Activated naive CD4-positive, alpha-beta T cell treated with anti-CD3 and anti-CD28 coated beads, Interleukin-2, amount 10 ng/mL, durations not matched to agents 7 days and 5 days (primary cell): ENCODE results near the gene ABCC6.
"Not testable (repeated sequence)": the region's sequence is repeated elsewhere in the genome, so short reads cannot be mapped to it uniquely, and the experiment has no call there.

Experiments used
- CTCF ChIA-PET: fragments of 350-600 bp; sonication (Branson Sonifier 250); formaldehyde crosslinking; loops from one replicate; lab custom pipeline; 2021; ENCODE audit warnings: antibody characterized with exemption; lab: Charles Lee
- DNase-seq: peaks from one replicate; pipeline ENCODE4 v3.0.0-alpha.2; 2020
- H3K27ac Mint-ChIP-seq: one replicate; pipeline ENCODE4 v1.8.0; 2021; ENCODE audit warnings: mild to moderate bottlenecking, moderate library complexity, mixed read lengths
- H3K27me3 Mint-ChIP-seq: one replicate; pipeline ENCODE4 v1.8.0; 2021; ENCODE audit warnings: mild to moderate bottlenecking, mixed read lengths
- H3K36me3 Mint-ChIP-seq: one replicate; pipeline ENCODE4 v1.8.0; 2021; ENCODE audit warnings: mixed read lengths
- H3K4me1 Mint-ChIP-seq: one replicate; pipeline ENCODE4 v1.8.0; 2021; ENCODE audit warnings: mixed read lengths
- H3K4me3 Mint-ChIP-seq: one replicate; pipeline ENCODE4 v1.8.0; 2021; ENCODE audit warnings: mild to moderate bottlenecking, moderate library complexity, mixed read lengths
- H3K9me3 Mint-ChIP-seq: one replicate; pipeline ENCODE4 v1.8.0; 2021; ENCODE audit warnings: mixed read lengths

The ABCC6 gene

DNA sequence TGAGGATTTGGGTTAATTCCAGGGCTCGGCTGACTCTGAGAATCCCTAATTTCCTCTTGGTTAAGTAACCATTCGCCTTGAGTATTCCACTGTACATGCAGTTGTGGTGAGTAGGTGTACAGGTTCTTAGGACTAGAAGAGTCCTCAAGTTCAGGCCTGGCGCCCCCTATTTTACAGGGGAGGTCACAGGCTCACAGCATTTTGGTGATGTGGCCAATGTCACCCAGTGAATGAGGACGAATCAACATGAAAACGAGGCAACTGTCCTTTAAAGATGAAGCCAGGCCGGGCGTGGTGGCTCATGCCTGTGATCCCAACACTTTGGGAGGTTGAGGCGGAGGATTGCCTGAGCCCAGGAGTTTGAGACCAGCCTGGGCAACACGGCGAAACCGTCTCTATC, 55.4 kb downstream of the ABCC6 start:
- DNase-seq = no peak
- Mint-ChIP-seq H3K4me3 (no peak overlapping the region), H3K27me3 (peaks cover 2% of the 10 kb centered on the region), H3K27ac (no peak overlapping the region), H3K36me3 (no peaks in the 10 kb centered on the region), H3K9me3 (no peaks in the 10 kb centered on the region), H3K4me1 (no peaks in the 10 kb centered on the region)
- CTCF ChIA-PET = no interaction called here

DNA sequence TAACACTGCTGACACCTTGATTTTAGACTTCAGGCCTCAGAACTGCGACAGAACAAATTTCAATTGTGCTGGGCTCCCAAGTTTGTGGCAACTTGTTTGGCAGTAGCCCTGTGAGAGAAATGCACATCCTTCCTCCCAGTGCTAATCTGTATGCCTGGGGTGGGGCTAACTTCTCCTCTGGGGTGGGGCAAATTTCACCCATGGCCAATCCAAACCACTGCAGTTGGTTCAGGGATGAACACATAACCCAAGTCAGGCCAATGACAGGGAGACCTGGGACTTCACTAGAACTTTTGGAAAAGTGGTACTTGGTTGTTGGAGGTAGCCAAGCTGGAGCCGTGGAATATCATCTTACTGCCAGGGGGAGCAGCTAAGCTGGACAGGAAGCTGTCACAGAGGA, 56.3 kb downstream of the ABCC6 start:
- Mint-ChIP-seq H3K9me3 (no peaks in the 10 kb centered on the region), H3K4me1 (no peaks in the 10 kb centered on the region), H3K27me3 (peaks cover 7% of the 10 kb centered on the region), H3K4me3 (no peak overlapping the region), H3K27ac (no peak overlapping the region), H3K36me3 (no peaks in the 10 kb centered on the region)
- CTCF ChIA-PET = no interaction called here
- no peak for DNase-seq

GRCh38 chr16:16166085-16166484, 57.2 kb downstream of the ABCC6 start:
- no peak for DNase-seq
- CTCF ChIA-PET = no interaction called here
- H3K9me3 Mint-ChIP-seq = no peaks in the 10 kb centered on the region
- no peaks in the 10 kb centered on the region for H3K4me1 Mint-ChIP-seq
- H3K4me3 Mint-ChIP-seq = no peak overlapping the region
- H3K36me3 Mint-ChIP-seq = no peaks in the 10 kb centered on the region
- H3K27ac Mint-ChIP-seq = no peak overlapping the region
- peaks cover 7% of the 10 kb centered on the region for H3K27me3 Mint-ChIP-seq

DNA sequence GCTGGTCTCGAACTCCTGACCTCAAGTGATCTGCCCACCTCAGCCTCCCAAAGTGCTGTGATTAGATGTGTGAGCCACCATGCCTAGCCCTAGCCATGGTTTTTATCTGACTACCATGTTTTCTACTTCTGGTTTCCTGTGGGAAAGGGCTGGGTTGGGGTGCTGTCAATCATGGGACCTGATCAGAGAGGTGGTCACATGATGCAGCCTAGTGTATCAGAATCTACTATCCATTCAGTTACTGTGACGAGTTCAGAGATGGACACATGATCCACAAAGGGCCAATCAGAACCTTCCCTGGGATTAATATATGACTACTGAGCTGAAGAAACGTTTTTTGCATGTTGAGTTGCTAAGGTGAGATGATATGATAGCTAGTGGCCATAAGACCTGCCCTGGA, 59.1 kb downstream of the ABCC6 start:
- no peak overlapping the region for H3K4me3 Mint-ChIP-seq
- CTCF ChIA-PET = interaction anchor here (0.5 kb wide), 1 partner anchor 32 kb away, joined by 3 read pairs; no protein-coding TSS in a partner anchor
- H3K27ac Mint-ChIP-seq = no peak overlapping the region
- H3K9me3 Mint-ChIP-seq = peaks cover 3% of the 10 kb centered on the region
- H3K27me3 Mint-ChIP-seq = peaks cover 7% of the 10 kb centered on the region
- DNase-seq = no peak
- H3K36me3 Mint-ChIP-seq = no peaks in the 10 kb centered on the region
- H3K4me1 Mint-ChIP-seq = no peaks in the 10 kb centered on the region

GRCh38 chr16:16163571-16163970, 59.7 kb downstream of the ABCC6 start:
- no peaks in the 10 kb centered on the region for H3K36me3 Mint-ChIP-seq
- H3K27me3 Mint-ChIP-seq = peaks cover 7% of the 10 kb centered on the region
- no peak overlapping the region for H3K27ac Mint-ChIP-seq
- no peaks in the 10 kb centered on the region for H3K4me1 Mint-ChIP-seq
- CTCF ChIA-PET = no interaction called here
- no peak overlapping the region for H3K4me3 Mint-ChIP-seq
- peaks cover 9% of the 10 kb centered on the region for H3K9me3 Mint-ChIP-seq
- DNase-seq = no peak

GRCh38 chr16:16163109-16163508, 60.2 kb downstream of the ABCC6 start:
- CTCF ChIA-PET = interaction anchor here (1.0 kb wide), 1 partner anchor 342 kb away, joined by 3 read pairs; no protein-coding TSS in a partner anchor
- H3K9me3 Mint-ChIP-seq = peaks cover 14% of the 10 kb centered on the region

GRCh38 chr16:16162591-16162990, 60.7 kb downstream of the ABCC6 start:
- no peak overlapping the region for H3K27ac Mint-ChIP-seq

More at GRCh38 chr16:16163109-16163508, 60.2 kb downstream of the ABCC6 start:
- Mint-ChIP-seq H3K36me3 (no peaks in the 10 kb centered on the region), H3K4me3 (no peak overlapping the region), H3K4me1 (no peaks in the 10 kb centered on the region), H3K27me3 (peaks cover 7% of the 10 kb centered on the region), H3K27ac (no peak overlapping the region)
- no peak for DNase-seq

GRCh38 chr16:16161840-16162239, 61.5 kb downstream of the ABCC6 start:
- H3K27me3 Mint-ChIP-seq = peaks cover 12% of the 10 kb centered on the region
- H3K36me3 Mint-ChIP-seq, H3K27ac Mint-ChIP-seq, DNase-seq, H3K4me1 Mint-ChIP-seq, CTCF ChIA-PET, H3K4me3 Mint-ChIP-seq: not testable (repeated sequence)
- H3K9me3 Mint-ChIP-seq = peaks cover 15% of the 10 kb centered on the region

More at GRCh38 chr16:16162591-16162990, 60.7 kb downstream of the ABCC6 start:
- Mint-ChIP-seq H3K4me3 (no peak overlapping the region), H3K27me3 (peaks cover 7% of the 10 kb centered on the region), H3K9me3 (peaks cover 15% of the 10 kb centered on the region), H3K4me1 (no peaks in the 10 kb centered on the region), H3K36me3 (no peaks in the 10 kb centered on the region)
- CTCF ChIA-PET = interaction anchor here (1.0 kb wide), 1 partner anchor 341 kb away, joined by 3 read pairs; no protein-coding TSS in a partner anchor
- no peak for DNase-seq

DNA sequence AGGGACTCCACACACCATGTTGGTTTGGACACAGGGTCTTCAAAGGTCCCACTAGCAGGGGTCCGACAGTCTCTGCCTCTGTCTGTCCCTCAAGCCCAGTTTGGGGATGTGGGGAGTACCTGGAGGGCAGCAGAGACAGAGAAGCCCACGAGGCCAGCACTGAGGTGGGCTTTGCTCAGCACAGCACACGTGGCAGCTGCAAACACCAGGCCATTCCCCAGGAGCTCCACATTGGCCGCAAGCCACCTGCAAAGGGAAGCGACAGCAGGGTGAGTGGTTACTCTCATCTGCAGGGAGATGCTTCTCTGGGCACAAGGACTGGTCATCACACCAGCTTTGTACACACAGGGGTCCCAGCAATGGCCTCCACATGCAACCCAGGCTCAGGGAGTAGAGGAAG, 62.0 kb downstream of the ABCC6 start:
- no peak overlapping the region for H3K4me3 Mint-ChIP-seq
- H3K27me3 Mint-ChIP-seq = peaks cover 12% of the 10 kb centered on the region
- H3K27ac Mint-ChIP-seq = no peak overlapping the region
- CTCF ChIA-PET = no interaction called here
- no peaks in the 10 kb centered on the region for H3K36me3 Mint-ChIP-seq
- no peaks in the 10 kb centered on the region for H3K4me1 Mint-ChIP-seq
- peaks cover 15% of the 10 kb centered on the region for H3K9me3 Mint-ChIP-seq
- no peak for DNase-seq

DNA sequence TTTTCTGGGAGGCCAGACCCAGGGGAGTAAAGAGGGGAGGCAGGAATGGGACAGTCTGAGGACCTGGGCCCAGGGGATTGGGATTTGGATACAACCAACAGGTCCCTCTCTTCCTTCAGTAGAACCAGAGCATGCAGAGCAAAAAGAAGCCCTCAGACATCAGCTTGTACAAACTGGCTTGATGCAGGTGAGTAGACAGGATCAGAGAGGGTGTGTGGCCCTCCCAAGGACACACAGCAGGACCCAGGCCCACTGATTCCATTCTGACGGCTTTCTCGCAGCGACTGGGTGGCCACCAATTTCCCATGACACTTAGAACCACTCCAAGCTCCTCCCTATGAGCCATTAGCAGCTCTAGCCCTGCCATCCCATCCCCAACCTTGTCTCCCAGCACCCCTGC, 63.6 kb downstream of the ABCC6 start:
- no peaks in the 10 kb centered on the region for H3K4me1 Mint-ChIP-seq
- no peak for DNase-seq
- CTCF ChIA-PET = no interaction called here
- H3K27ac Mint-ChIP-seq = no peak overlapping the region
- no peaks in the 10 kb centered on the region for H3K36me3 Mint-ChIP-seq
- no peak overlapping the region for H3K4me3 Mint-ChIP-seq
- peaks cover 15% of the 10 kb centered on the region for H3K9me3 Mint-ChIP-seq
- peaks cover 12% of the 10 kb centered on the region for H3K27me3 Mint-ChIP-seq

DNA sequence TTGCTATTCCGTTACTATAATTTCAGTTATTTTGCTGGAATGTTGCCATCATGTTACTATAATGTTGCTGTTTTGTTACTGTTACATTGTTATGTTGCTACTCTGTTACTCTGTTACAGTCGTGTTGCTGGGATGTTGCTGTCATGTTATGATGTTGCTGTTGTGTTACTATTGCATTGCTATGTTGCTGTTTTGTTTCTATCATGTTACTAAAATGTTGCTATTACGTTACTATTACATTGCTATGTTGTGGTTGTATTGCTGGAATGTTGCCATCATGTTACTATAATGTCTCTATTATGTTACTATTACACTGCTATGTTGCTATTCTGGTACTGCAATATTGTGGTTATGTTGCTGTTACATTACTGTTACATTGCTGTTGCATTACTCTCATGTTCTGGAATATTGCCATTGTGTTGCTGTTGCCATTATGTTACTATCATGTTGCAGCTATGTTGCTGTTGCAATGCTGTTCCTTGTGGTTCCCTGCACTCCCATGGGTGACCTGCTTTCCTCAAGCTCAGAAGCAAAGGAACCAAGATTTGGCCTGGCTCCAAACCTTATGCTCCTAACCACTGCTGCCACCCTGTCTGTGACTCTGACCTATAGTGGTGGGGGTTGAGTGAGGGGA, 64.4 kb downstream of the ABCC6 start:
- CTCF ChIA-PET = no interaction called here
- Mint-ChIP-seq H3K36me3 (no peaks in the 10 kb centered on the region), H3K27ac (no peak overlapping the region), H3K4me3 (no peak overlapping the region), H3K27me3 (peaks cover 12% of the 10 kb centered on the region), H3K4me1 (no peaks in the 10 kb centered on the region), H3K9me3 (peaks cover 15% of the 10 kb centered on the region)
- DNase-seq = no peak

DNA sequence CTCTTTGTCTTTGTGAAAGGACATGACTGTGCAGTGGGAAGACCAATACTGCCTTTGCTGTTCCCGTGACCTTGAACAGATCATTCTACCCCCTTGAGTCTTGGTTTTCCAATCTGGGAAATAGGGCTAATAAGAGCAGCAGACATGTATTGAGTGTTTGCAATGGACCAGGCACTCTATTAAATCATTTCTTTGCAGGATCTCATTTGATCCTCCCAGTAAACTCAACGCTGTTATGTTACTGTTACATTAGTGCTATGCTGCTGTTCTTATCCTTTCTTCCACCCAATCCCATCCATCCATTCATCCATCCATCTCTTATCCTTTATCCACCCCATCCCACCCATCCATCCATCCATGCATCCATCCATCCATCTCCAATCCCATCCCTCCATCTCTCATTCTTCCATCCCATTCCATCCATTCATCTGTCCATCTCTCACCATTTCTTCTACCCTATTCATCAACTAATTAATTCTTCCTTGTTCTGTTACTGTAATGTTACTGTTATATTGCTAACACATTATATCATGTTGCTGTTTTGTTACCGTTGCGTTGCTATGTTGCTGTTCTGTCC, 65.1 kb downstream of the ABCC6 start:
- CTCF ChIA-PET = no interaction called here
- H3K27ac Mint-ChIP-seq = no peak overlapping the region

GRCh38 chr16:16157166-16157565, 66.1 kb downstream of the ABCC6 start:
- Mint-ChIP-seq H3K4me3 (no peak overlapping the region), H3K27me3 (peaks cover 5% of the 10 kb centered on the region), H3K4me1 (no peaks in the 10 kb centered on the region), H3K36me3 (no peaks in the 10 kb centered on the region), H3K9me3 (peaks cover 15% of the 10 kb centered on the region), H3K27ac (no peak overlapping the region)
- CTCF ChIA-PET = no interaction called here
- DNase-seq = no peak

More for the DNA sequence above, 65.1 kb downstream of the ABCC6 start:
- Mint-ChIP-seq H3K27me3 (peaks cover 12% of the 10 kb centered on the region), H3K9me3 (peaks cover 15% of the 10 kb centered on the region), H3K4me3 (no peak overlapping the region), H3K36me3 (no peaks in the 10 kb centered on the region), H3K4me1 (no peaks in the 10 kb centered on the region)
- no peak for DNase-seq

- H3K36me3 Mint-ChIP-seq = no peaks in the 10 kb centered on the region
- H3K27ac Mint-ChIP-seq = no peak overlapping the region
- no peak for DNase-seq
- no peak overlapping the region for H3K4me3 Mint-ChIP-seq
- H3K4me1 Mint-ChIP-seq = no peaks in the 10 kb centered on the region
- H3K27me3 Mint-ChIP-seq = peaks cover 5% of the 10 kb centered on the region
- CTCF ChIA-PET = no interaction called here
- peaks cover 15% of the 10 kb centered on the region for H3K9me3 Mint-ChIP-seq
Measured at GRCh38 chr16:16155234-16155633, 68.1 kb downstream of the ABCC6 start.

DNA sequence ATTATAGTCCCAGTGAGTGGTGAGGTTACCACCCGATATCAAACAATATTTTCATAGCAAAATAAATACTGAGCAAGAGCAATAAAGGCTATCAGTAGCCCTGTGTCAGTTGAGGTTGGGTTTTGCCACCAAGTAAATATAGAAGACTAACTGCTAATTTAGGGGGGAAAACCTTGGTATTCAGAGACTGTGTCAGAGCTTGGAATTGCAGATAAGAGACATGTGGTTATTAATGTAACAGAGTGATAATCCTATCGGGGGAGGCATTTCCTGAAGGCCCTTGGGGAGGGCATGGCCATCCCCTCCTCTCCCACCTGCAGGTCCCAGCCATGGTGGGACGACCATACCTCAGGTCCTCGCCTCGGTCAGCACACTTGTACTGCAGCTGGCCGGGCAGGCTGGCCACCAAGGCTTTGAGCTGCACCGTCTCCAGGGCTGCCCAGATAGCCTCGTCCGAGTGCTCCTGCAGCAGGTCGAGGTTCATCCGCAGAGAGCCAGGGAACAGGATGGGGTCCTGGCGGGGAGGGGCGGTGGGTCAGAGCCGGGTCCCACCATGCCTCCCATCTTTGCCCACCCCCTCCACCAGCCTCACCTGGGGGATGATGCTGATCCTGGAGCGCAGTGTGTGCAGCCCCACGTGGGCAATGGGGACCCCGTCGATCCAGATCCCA, 68.9 kb downstream of the ABCC6 start:
- Mint-ChIP-seq H3K4me1 (no peaks in the 10 kb centered on the region), H3K9me3 (peaks cover 11% of the 10 kb centered on the region), H3K36me3 (no peaks in the 10 kb centered on the region), H3K27me3 (peaks cover 5% of the 10 kb centered on the region), H3K4me3 (no peak overlapping the region), H3K27ac (no peak overlapping the region)
- DNase-seq = no peak
- CTCF ChIA-PET = no interaction called here
